NCI-H2171 (cell line): ENCODE data around the gene LEFTY1.
"Not testable (repeated sequence)": the region's sequence is repeated elsewhere in the genome, so short reads cannot be mapped to it uniquely, and the experiment has no call there.

Source experiments
- DNase-seq: peaks from one replicate; lab custom pipeline; 2025; lab: John Stamatoyannopoulos, UW

LEFTY1 gene

GRCh38 chr1:225887554-225888288 is 1.2 kb downstream of the LEFTY1 start:
- not testable (repeated sequence) for DNase-seq

GRCh38 chr1:225887030-225887314 is 2.0 kb downstream of the LEFTY1 start:
- no peak for DNase-seq

GRCh38 chr1:225886159-225887029 is 2.6 kb downstream of the LEFTY1 start:
- DNase-seq, result no peak

GRCh38 chr1:225885336-225885735 is 3.6 kb downstream of the LEFTY1 start:
- no peak for DNase-seq

GRCh38 chr1:225883616-225884265 is 5.2 kb downstream of the LEFTY1 start:
- DNase-seq, result no peak

GRCh38 chr1:225882694-225883615 is 6.0 kb downstream of the LEFTY1 start:
- DNase-seq, result no peak

- no peak for DNase-seq
Observed at GRCh38 chr1:225881959-225882693, 6.8 kb downstream of the LEFTY1 start, which contains the start of gene TMEM63A. TMEM63A (minus strand) TSS chr1:225882380; CDS start chr1:225877580, 4,800 bp downstream.

GRCh38 chr1:225881081-225881958 is 7.6 kb downstream of the LEFTY1 start:
- no peak for DNase-seq

- DNase-seq, result no peak
Observed at GRCh38 chr1:225880636-225881035, 8.3 kb downstream of the LEFTY1 start.

GRCh38 chr1:225880222-225880588 is 8.7 kb downstream of the LEFTY1 start:
- DNase-seq, result no peak

- no peak for DNase-seq
Observed at GRCh38 chr1:225879521-225880221, 9.3 kb downstream of the LEFTY1 start.

- no peak for DNase-seq
Observed at GRCh38 chr1:225878282-225878681, 10.7 kb downstream of the LEFTY1 start.

- no peak for DNase-seq
Observed at GRCh38 chr1:225877580-225877979, 11.4 kb downstream of the LEFTY1 start.

- DNase-seq, result no peak
Observed at GRCh38 chr1:225876900-225877510, 11.9 kb downstream of the LEFTY1 start.

- no peak for DNase-seq
Observed at GRCh38 chr1:225875044-225875815, 13.7 kb downstream of the LEFTY1 start.

- no peak for DNase-seq
Observed at GRCh38 chr1:225874431-225874830, 14.5 kb downstream of the LEFTY1 start.

- DNase-seq, result no peak
Observed at GRCh38 chr1:225873281-225873850, 15.6 kb downstream of the LEFTY1 start.

GRCh38 chr1:225872075-225872430 is 16.9 kb downstream of the LEFTY1 start:
- no peak for DNase-seq
